H4 (cell line): ENCODE results near the gene KLHL2. TPM values are rescaled to one million over a fixed set of nuclear protein-coding genes. Genes with fewer than 3 reads are reported as not detected.
"Not testable (repeated sequence)": the region's sequence is repeated elsewhere in the genome, so short reads cannot be mapped to it uniquely, and the experiment has no call there.

Experiments
- DNase-seq: peaks from one replicate; pipeline ENCODE4 v3.0.0-alpha.2; 2015; ENCODE audit warnings: low spot score
- total RNA-seq: library from RNA; depleted of rRNA; stranded (reverse); fragments of >200 nt; shearing (Covaris generic); gene quantifications from 2 replicates; pipeline ENCODE4 v1.2.3, GENCODE V29; 2014

KLHL2 gene
- total RNA-seq, 1 experiment from 2014 or later = 13.2 TPM

DNA sequence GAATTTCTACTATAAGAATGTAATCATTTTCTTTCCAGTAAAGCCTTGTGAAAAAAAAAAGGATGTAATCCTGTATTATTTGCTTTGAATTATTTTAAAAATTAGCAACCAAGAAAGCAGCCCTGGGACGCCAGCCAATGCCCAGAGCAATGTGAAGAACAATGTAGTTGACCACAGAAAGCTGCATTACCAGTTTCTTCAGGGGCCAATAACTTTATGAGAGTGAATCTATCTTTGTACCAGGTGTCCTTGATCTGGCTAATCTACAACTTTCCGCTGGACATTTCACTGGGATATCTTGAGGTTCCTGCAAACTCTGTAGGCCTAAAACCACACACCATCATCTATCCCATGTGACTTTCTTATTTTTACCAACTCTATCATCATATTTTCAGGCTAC lies 7.6 kb upstream of the KLHL2 start:
- peak; percentile 8 for DNase-seq

DNA sequence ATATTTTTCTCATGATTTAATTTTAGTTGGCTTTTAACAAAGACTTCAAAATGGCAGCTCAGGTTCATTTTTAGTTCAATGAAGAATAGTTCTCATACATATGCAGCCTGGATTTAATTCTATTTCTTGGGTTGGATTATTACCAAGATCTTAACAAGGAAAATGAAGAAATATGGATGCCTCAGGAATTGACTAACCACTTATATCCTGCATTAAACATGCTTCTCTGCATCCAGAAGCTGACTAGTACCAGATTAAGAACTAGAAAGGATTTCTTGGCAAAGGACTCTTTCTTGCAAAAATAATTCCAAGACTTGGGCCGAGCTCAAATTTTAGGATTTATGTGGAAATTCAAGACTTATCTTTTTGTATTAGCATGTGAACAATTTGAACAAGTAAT lies 5.6 kb upstream of the KLHL2 start:
- no peak for DNase-seq

DNA sequence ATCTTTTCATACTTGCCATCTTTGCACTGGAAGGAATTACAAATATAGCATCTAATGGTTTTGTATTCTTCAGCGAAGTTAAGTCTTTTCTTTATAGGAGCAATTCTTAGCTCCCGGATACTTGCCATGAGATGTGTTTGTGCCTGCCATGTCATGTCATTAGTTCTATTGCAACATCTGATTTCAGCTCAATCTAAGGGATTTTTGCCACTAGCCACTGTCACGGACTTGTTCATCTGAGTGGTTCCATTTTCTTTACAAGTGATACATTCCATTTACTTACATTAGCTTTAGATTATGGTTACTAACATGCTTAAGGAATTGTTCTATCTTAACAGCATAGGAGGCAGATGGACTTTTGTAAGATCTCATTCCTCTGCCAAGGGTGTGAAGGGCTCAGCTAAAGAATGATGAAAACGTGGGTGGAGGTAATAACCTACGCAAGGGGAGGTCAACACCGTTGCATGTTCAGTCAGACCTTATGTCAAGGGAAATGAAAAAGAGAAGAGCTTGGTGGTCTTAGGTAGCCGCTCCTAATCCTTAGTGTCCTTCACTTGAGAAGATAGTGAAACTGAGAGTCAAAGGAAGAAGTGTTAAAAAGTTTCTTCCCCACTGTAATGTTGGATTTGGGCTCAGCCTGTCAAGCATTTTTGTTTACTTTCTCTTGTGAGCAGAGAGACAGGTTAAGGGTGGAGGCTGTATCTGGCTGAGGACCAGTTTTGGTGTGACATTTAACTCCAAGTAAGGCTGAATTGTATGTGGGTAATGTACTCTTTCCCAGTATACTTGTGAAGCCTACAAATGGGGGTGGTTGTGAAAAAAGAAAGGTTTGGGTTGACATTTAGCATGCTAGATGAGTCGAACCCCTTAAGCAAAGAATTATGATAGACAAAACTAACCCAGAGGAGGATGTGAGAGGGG lies 3.6 kb upstream of the KLHL2 start:
- DNase-seq = no peak

DNA sequence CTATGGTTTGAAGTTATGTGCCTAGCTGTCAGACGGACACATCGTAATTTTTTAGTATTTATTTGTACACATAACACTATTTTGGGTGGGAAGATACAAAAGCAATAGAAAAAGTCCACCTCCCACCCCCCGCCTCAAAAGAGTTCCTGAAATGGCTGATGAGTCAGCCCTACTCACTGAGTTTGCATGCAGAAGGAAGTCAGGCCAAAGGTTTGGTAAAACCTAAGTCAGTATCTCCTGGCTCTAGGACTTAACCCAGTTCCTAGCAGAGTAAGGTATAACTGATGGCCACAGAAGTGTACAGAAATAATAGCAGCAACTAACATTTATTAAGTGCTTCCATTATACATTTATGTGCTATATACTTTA lies 2.9 kb upstream of the KLHL2 start:
- peak; percentile 8 for DNase-seq

GRCh38 chr4:165207016-165207430 lies 338 bp upstream of the KLHL2 start:
- peak; percentile 4 for DNase-seq

DNA sequence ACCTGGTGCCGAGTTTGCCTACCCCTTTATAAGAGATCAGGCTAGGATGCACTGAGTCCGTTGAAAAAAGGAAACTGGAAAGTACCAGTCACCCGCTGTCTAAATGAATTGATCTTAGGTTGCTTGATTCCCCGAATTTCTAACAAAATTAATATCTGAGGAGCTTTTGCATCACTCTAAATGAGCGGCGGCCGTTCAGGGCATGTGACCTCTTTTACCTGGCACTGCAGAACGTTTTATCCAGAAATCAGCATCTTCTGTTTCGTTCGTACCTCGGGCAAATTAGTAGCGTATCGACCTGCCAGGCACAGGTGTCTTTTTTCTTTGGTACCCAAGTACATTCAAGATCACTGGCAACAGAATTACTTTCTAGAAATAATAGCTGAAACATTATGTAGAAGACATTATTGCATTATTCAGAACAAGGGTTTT lies 876 bp downstream of the KLHL2 start:
- DNase-seq = no peak

- DNase-seq = peak; percentile 3
Measured at GRCh38 chr4:165208741-165209388, 1.5 kb downstream of the KLHL2 start.

- no peak for DNase-seq
Measured at GRCh38 chr4:165209796-165210195, 2.4 kb downstream of the KLHL2 start.

- DNase-seq = no peak
Measured at GRCh38 chr4:165210566-165210965, 3.2 kb downstream of the KLHL2 start.

DNA sequence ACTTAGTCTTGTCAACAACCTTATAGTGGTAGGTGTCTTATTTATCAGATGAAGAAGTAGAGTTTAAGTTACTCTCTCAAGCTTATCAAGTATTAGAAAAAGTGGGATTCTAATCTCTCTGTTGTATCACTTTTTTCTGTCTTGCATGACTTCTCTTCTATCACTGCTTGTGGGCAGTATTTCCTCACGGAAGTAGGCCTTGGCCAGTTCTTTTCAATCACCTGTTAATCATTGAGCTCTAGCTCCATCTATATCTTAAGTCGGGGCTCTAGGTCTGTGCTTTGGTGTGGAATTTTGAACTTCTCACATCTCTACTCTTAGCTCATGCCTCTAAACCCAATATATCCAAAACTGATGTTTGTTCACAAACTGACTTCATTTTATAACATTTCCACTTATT lies 5.3 kb downstream of the KLHL2 start:
- not testable (repeated sequence) for DNase-seq

GRCh38 chr4:165213404-165213803 lies 6.0 kb downstream of the KLHL2 start:
- not testable (repeated sequence) for DNase-seq

DNA sequence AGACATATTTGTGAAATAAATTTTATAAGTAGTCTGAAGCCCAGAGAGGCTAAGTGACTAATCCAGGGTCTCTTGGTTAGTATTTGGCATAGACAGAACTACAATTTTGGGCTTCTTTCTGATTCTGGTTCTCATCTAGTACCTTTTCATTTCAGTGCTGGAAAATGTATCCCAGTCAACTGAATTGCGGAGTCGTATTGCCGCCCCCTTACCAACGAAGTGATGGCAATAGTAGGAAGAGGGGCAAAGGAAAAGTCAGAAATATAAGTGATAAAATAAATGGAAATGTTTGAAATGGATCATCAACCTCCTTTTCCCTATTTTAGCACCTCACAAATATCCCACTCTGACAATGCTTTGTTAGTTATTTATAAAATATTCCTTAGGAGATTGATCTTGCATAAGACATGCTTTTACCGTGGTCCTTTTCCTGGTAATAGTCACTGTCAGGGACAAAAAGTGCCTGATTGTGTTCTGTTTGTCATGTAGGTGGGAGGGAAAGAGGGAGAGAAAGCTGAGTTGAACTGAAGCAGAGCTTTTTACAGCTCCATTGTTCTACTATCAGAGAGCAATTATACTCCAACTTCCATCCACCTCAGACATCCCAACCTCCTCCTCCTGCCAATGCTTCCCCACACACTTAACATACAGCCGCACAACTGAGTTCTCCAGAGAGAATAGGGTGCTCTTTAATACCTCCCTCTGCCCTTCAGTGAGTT lies 6.8 kb downstream of the KLHL2 start:
- not testable (repeated sequence) for DNase-seq

GRCh38 chr4:165215034-165215751 lies 7.8 kb downstream of the KLHL2 start:
- DNase-seq = peak; percentile 67

DNA sequence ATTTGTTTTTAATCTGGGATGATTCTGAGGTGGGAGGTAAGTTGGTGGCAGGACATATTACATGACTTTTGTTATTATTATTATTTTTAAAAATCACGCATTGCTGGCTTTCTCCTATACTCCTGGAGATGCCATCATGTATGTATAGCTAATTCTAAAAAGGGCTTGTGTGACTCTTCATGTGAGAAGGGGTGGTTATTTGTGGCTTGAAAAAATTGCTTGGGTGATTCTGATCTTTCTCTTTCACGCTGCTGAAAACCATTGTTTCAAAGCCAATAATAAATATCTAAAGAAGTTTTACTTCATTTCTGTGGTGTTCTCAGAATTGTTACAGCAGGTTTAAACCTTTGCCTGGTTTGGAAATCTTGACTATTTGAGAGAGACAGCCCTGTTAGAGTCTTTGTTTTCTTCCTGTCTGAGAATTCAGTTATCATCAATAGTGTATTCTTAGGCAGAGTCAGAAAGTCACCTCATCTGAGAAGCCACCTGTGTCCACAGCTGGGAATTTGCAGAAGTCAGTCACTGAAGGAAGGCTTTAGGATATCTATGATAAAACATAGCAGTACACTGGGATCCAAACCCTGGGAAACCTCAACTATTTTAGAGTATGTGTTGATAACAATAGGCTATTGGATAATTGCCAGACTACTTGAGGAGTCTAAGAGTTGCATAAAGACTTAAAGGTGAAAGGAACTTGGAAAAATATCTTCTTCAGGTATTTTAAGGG lies 8.6 kb downstream of the KLHL2 start:
- not testable (repeated sequence) for DNase-seq

DNA sequence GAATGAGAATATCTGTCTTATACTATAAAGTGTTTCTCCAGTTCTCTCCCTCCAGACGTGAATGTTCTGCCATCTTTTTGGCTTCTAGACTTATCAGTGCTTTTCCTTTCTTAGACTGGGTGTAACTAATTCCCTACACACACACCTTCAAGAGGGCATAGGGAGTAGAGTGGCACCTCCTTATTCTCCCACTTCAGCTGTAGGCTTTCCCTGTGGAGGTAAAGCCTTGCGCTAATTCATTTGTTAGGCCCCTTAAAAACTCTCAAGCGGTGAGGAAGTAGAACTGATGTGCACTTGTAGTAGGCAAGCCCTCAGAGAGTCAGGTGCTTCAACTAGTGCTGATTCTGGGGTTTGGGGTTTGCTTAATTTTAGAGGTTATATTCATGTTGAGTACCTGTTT lies 10.0 kb downstream of the KLHL2 start:
- DNase-seq = no peak

DNA sequence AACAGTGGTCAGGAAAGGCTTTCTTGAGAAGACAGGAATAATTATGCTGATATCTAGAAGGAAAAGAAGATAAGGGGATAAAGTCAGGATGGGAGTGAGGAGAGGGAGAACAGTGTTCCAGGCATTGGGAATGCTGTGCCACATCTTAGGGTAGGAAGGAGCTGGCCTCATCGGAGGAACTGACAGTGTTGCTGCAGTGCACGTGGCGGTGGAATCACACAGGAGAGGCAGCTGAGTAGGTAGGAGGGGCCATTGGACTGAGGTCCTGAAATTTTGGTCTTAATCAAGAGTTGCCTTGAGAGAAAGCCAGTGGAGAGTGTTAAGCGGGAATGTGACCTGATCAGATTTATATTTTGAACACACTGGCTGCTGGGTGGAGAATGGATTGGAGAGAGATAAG lies 13.9 kb downstream of the KLHL2 start:
- DNase-seq = not testable (repeated sequence)

DNA sequence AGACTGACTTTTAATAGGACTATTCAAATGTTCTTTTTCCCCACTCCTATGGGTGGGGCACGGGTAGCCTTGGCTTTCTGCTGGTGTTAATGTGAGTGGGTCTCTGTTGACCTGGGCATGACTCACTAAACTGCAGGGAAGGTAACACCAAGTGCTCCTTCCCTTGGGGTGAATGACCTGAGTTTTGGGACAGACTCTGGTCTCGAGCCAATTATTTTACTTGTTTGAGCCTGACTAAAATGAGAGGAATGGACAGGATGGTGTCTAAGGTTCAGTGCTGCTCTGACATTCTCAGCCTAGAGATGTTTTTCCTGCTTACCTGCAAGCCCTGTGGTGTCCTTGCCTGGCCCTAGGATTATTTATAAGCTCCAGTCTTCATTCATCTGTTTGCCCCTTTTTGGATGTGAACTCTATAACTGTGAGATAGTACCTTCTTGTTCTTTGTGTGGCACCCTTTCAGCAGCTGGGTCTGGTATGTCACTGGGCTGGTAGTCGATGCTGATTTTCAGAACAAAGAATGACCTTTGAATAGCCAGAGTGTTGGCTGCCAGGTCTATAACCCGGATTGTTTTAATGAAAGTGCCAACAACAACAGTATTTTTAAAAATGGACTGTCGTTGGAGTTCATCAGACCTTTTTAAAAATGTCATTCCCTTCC lies 14.8 kb downstream of the KLHL2 start:
- DNase-seq = peak; percentile 22

GRCh38 chr4:165222651-165222994 lies 15.3 kb downstream of the KLHL2 start:
- peak; percentile 87 for DNase-seq

GRCh38 chr4:165227401-165227800 lies 20.0 kb downstream of the KLHL2 start:
- DNase-seq = not testable (repeated sequence)

DNA sequence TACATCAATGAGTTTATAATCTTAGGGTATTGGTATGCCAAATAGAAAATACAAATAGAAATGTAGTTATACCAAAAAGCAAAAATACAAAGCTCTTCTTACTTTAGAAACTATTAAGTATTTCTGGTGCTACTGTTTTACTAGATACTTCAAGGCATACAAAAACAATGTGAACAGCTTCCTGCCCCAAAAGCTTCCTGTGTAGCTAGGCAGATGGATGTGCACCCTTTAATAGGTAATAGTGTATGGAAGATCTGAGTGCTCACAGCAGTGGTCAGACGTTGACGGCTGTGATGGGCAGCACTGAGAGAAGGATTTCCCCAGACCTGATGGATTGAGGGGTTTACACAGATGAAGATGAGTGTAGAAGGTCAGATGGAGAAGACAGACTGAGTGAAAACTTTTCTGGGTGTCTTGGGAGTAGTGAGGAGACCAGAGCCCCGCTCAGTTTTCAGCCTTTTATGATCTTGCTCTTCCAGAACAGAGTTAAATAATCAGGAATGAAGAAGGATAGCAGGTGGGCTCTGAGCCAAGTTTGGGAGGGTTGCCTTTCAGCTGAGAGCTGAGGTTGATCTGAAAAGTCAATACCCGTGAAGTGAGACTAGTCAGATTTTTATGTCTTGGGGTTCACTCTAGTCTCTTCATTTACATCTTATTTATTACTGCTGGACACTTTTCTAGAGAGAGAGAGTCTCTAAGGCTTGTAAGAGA lies 22.3 kb downstream of the KLHL2 start:
- DNase-seq = not testable (repeated sequence)
